Measurements from ENCODE around the gene ERVH48-1. TPM values are rescaled to one million over a fixed set of nuclear protein-coding genes. Genes with fewer than 3 reads are reported as not detected.
"Not testable (repeated sequence)": the region's sequence is repeated elsewhere in the genome, so short reads cannot be mapped to it uniquely, and the experiment has no call there.

The ERVH48-1 gene
- total RNA-seq, 1 donor from 2014 or later, result not detected

DNA sequence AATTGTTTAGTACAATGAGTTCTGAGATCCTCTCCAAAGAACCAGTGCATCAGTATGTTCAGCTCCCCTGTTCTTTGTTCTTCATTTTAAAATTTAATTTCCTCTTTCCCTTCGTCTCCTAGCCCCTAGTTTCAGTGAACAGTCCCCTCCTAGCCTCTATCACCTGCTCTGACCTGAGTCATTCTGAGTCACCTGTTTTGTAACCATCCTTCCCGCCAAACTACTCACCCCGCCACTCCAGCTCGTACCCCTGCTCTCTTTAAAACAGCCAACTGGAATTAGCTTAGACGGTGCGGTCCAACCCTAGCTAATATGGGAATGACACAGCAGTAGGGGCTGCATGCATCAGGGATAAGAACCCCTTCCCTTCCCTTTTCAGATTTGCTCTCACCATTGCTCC is 16.8 kb upstream of the ERVH48-1 start:
- TF ChIP-seq, protein P1, sequence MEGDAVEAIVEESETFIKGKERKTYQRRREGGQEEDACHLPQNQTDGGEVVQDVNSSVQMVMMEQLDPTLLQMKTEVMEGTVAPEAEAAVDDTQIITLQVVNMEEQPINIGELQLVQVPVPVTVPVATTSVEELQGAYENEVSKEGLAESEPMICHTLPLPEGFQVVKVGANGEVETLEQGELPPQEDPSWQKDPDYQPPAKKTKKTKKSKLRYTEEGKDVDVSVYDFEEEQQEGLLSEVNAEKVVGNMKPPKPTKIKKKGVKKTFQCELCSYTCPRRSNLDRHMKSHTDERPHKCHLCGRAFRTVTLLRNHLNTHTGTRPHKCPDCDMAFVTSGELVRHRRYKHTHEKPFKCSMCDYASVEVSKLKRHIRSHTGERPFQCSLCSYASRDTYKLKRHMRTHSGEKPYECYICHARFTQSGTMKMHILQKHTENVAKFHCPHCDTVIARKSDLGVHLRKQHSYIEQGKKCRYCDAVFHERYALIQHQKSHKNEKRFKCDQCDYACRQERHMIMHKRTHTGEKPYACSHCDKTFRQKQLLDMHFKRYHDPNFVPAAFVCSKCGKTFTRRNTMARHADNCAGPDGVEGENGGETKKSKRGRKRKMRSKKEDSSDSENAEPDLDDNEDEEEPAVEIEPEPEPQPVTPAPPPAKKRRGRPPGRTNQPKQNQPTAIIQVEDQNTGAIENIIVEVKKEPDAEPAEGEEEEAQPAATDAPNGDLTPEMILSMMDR (IDR thresholded peaks at IDR 0.05), result no peak
- DNase-seq (ENCODE audit: extremely low spot score, unreplicated experiment), result no peak
- Mint-ChIP-seq H3K4me3 (ENCODE audit: unreplicated experiment) (no peak overlapping the region), H3K27ac (ENCODE audit: unreplicated experiment) (no peak overlapping the region), H3K27me3 (ENCODE audit: unreplicated experiment) (peaks cover 2% of the 10 kb centered on the region), H3K4me1 (ENCODE audit: unreplicated experiment) (peaks cover 10% of the 10 kb centered on the region), H3K9me3 (ENCODE audit: unreplicated experiment) (no peaks in the 10 kb centered on the region), H3K36me3 (ENCODE audit: unreplicated experiment) (no peaks in the 10 kb centered on the region)

DNA sequence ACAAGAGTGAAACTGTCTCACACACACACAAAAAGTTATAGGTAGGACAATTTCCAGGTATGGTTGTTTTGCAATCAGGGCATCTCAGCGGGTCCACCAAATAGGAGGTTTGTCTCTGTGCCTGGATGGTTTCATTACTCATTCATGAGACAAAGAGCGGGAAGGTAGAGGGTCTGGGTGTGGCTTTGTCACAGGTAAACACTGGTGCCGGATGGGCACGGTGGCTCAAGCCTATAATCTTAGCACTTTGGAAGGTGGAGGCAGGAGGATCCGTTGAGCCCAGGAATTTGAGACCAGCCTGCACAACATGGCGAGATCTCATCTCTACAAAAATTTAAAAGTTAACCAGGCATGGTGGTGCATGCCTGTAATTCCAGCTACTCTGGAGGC is 16.3 kb upstream of the ERVH48-1 start:
- Mint-ChIP-seq H3K27ac (ENCODE audit: unreplicated experiment) (no peak overlapping the region), H3K9me3 (ENCODE audit: unreplicated experiment) (no peaks in the 10 kb centered on the region), H3K4me1 (ENCODE audit: unreplicated experiment) (peaks cover 10% of the 10 kb centered on the region), H3K4me3 (ENCODE audit: unreplicated experiment) (no peak overlapping the region), H3K36me3 (ENCODE audit: unreplicated experiment) (no peaks in the 10 kb centered on the region), H3K27me3 (ENCODE audit: unreplicated experiment) (no peaks in the 10 kb centered on the region)
- no peak for DNase-seq (ENCODE audit: extremely low spot score, unreplicated experiment)
- TF ChIP-seq, protein P1 (IDR thresholded peaks at IDR 0.05), result no peak

DNA sequence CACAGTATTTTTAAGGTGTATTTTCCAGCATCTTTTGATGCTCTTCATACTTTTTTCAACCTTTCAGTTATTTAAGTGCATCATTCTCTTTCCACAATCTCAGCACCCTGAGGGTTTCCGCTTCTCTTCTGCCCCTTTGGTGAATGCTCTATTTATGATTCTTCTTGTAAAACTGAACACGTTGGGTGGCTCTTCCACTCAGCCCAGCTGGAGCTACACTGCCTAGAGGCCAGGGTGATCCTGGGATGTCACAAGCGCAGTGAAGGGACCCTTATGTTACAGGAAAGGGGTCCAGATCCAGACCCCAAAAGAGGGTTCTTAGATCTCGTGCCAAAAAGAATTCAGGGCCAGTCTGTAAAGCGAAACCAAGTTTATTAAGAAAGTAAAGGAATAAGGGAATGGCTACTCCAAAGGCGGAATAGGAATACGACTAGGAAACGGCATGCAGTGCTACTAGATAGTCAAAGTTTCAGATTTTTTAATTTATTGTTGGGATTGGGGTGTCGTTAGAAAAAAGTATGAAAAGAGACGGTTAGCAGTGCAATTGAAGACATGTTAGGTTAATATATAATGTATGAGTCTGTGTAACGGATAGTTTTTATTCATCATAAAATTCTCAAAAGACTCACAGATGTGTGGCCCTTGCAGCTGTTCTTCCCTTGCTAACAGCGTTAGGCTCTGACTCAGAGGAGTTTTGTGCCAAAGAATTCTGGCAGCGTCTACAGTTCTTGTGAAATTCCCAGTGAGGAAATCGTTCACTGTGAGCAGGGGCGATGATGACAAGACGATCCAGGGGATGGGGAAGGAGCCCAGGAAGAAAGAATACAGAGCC is 14.4 kb upstream of the ERVH48-1 start:
- Mint-ChIP-seq H3K36me3 (ENCODE audit: unreplicated experiment) (no peaks in the 10 kb centered on the region), H3K27ac (ENCODE audit: unreplicated experiment) (peak overlapping the region; percentile 51), H3K4me3 (ENCODE audit: unreplicated experiment) (no peak overlapping the region), H3K27me3 (ENCODE audit: unreplicated experiment) (no peaks in the 10 kb centered on the region), H3K9me3 (ENCODE audit: unreplicated experiment) (no peaks in the 10 kb centered on the region), H3K4me1 (ENCODE audit: unreplicated experiment) (peaks cover 10% of the 10 kb centered on the region)
- TF ChIP-seq, protein P1 (IDR thresholded peaks at IDR 0.05), result no peak
- no peak for DNase-seq (ENCODE audit: extremely low spot score, unreplicated experiment)

DNA sequence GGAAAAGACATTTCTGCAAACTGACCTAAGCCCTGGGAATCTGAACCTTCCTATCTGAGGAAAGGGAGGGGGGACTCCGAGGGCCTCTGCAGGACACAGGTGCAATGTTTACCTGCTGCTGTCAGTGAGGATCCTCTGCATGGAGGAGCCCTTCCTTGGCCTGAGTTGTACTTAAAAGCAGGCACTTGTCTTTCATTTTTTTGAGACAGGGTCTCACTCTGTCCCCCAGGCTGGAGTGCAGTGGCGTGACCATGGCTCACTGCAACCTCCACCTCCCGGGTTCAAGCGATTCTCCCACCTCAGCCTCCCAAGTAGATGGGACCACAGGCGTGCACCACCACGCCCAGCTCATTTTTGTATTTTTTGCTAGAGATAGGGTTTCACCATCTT is 13.2 kb upstream of the ERVH48-1 start:
- not testable (repeated sequence) for DNase-seq (ENCODE audit: extremely low spot score, unreplicated experiment); H3K9me3 Mint-ChIP-seq (ENCODE audit: unreplicated experiment); H3K27me3 Mint-ChIP-seq (ENCODE audit: unreplicated experiment); H3K36me3 Mint-ChIP-seq (ENCODE audit: unreplicated experiment); H3K4me1 Mint-ChIP-seq (ENCODE audit: unreplicated experiment); H3K4me3 Mint-ChIP-seq (ENCODE audit: unreplicated experiment); H3K27ac Mint-ChIP-seq (ENCODE audit: unreplicated experiment)

DNA sequence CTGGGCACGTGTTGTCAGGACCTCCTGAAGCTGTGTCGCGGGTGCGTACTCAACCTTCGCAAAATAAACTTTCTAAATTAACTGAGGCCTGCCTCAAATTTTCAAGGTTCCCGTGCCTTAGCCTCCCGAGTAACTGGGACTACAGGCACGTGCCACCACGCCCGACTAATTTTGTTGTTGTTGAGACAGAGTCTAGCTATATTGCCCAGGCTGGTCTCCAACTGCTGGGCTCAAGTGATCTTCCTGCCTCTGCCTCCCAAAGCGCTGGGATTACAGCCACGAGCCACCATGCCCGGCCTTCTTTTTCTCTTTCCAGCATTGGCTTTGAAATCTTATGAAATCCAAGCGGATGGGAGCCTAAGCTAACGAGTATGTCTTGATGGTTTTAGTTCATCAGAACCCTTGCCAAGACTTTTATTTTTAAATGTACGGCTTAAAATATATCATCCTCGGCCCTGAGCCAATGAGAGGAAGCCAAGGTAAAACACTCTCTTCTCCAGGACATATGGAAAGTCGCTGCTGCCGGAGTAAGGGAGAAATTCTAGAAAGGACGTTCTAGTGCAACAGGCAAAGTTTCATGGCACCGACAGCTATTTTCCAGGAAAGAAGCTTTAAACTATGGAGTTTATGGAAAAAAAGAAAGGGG is 12.7 kb upstream of the ERVH48-1 start:
- Mint-ChIP-seq H3K4me3 (ENCODE audit: unreplicated experiment) (no peak overlapping the region), H3K27ac (ENCODE audit: unreplicated experiment) (no peak overlapping the region), H3K4me1 (ENCODE audit: unreplicated experiment) (peaks cover 10% of the 10 kb centered on the region), H3K36me3 (ENCODE audit: unreplicated experiment) (no peaks in the 10 kb centered on the region), H3K9me3 (ENCODE audit: unreplicated experiment) (no peaks in the 10 kb centered on the region), H3K27me3 (ENCODE audit: unreplicated experiment) (no peaks in the 10 kb centered on the region)
- TF ChIP-seq, protein P1 (IDR thresholded peaks at IDR 0.05), result no peak
- no peak for DNase-seq (ENCODE audit: extremely low spot score, unreplicated experiment)

DNA sequence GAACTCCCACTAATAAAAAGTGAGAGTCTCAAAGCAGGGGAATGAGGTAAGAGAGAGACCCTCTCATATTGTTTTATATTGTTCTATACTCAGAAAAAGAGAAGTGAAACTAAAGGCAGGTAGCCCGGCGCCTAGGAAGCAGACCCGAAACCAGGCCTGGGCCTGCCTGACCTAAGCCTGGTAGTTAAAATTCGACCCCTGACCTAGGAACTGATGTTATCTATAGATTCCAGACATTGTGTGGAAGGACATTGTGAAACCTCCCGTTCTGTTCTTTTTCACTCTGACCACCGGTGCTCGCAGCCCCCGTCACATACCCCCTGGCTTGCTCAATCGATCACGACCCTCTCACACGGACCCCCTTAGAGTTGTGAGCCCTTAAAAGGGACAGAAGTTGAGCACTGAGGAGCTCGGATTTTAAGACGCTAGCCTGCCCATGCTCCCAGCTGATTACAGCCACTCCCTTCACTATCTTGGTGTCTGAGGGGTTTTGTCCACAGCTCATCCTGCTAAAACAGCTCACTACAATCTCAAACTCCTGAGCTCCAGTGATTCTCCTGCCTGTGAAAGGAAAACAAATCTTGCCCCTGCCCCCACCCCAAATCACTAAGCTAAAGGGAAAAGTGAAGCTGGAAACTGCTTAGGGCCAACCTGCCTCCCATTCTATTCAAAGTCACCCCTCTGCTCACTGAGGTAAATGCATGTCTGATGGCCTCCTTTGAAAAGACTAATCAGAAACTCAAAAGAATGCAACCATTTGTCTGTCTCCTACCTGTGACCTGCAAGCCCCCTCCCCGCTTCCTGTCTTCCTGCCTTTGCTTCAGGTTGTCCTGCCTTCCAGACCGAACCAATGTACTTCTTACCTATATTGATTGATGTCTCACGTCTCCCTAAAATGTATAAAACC is 11.9 kb upstream of the ERVH48-1 start:
- DNase-seq (ENCODE audit: extremely low spot score, unreplicated experiment); H3K4me3 Mint-ChIP-seq (ENCODE audit: unreplicated experiment); H3K27ac Mint-ChIP-seq (ENCODE audit: unreplicated experiment); H3K27me3 Mint-ChIP-seq (ENCODE audit: unreplicated experiment); H3K36me3 Mint-ChIP-seq (ENCODE audit: unreplicated experiment); H3K9me3 Mint-ChIP-seq (ENCODE audit: unreplicated experiment): not testable (repeated sequence)
- peaks cover 11% of the 10 kb centered on the region for H3K4me1 Mint-ChIP-seq (ENCODE audit: unreplicated experiment)

DNA sequence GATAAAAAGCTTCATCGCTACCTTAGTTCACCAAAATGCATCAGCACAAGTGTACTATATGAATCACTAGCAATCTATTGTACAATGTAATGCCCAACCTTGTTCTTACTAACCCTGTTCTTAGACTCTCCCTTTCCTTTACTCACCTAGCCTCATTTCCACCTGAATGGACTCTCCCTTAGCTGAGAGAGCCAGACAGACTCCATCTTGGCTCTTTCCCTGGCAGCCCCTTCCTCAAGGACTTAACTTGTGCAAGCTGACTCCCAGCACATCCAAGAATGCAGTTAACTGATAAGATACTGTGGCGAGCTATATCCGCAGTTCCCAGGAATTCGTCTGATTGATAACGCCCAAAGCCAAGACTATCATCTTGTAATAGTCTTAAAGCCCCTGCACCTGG is 10.9 kb upstream of the ERVH48-1 start:
- H3K4me1 Mint-ChIP-seq (ENCODE audit: unreplicated experiment), result peaks cover 11% of the 10 kb centered on the region
- not testable (repeated sequence) for H3K27ac Mint-ChIP-seq (ENCODE audit: unreplicated experiment); DNase-seq (ENCODE audit: extremely low spot score, unreplicated experiment)

DNA sequence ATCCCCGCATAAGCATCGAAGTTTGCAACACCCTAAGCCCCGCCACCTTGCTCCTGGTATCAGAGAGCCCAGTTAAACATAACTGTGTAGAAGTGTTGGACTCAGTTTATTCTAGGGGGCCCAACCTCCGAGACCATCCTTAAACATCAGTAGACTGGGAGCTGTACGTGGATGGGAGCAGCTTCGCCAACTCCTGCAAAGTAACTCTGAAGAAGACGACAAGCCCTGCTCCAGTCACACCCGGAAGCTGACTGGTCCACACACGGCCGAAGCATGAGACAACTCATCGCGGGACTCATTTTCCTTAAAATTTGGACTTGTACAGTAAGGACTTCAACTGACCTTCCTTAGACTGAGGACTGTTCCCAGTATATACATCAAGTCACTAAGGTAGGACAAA is 8.5 kb upstream of the ERVH48-1 start:
- not testable (repeated sequence) for H3K9me3 Mint-ChIP-seq (ENCODE audit: unreplicated experiment); H3K4me3 Mint-ChIP-seq (ENCODE audit: unreplicated experiment); H3K36me3 Mint-ChIP-seq (ENCODE audit: unreplicated experiment); H3K27ac Mint-ChIP-seq (ENCODE audit: unreplicated experiment); DNase-seq (ENCODE audit: extremely low spot score, unreplicated experiment); H3K27me3 Mint-ChIP-seq (ENCODE audit: unreplicated experiment); H3K4me1 Mint-ChIP-seq (ENCODE audit: unreplicated experiment)

More for the DNA sequence above, 10.9 kb upstream of the ERVH48-1 start:
- H3K9me3 Mint-ChIP-seq (ENCODE audit: unreplicated experiment); H3K36me3 Mint-ChIP-seq (ENCODE audit: unreplicated experiment); H3K27me3 Mint-ChIP-seq (ENCODE audit: unreplicated experiment); H3K4me3 Mint-ChIP-seq (ENCODE audit: unreplicated experiment): not testable (repeated sequence)
